Activated T-helper 1 cell treated with Interleukin-2 at 50 U/mL for 16 hours (primary cell): ENCODE measurements around the gene TP53AIP1.
"Not testable (repeated sequence)": the region's sequence is repeated elsewhere in the genome, so short reads cannot be mapped to it uniquely, and the experiment has no call there.

Experiments used
- DNase-seq: peaks from one replicate; pipeline ENCODE4 v3.0.0-alpha.2; 2020; ENCODE audit warnings: low read depth

Gene TP53AIP1

GRCh38 chr11:128924510-128925249 is 18.0 kb downstream of the TP53AIP1 start:
- DNase-seq: no peak

- DNase-seq: no peak
Observed at GRCh38 chr11:128924104-128924503, 18.6 kb downstream of the TP53AIP1 start.

DNA sequence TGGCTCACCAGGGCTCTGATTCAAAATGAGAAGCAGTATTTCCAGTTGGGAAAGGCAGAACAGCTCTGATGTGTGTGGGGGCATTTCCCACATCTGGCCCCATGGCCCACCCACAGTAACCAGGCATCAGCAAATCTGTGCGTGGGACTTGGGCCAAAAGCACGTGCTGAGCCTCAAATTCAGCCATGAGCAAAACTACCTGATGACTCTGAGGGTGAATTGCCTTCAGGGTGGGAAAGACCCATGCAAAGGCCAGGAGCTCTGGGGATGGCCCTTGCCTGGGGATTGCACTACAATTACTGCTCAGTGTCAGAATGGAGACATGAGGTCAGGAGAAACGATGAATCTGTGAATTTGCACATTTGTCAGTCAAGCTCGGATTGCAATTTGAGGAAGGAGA is 20.9 kb downstream of the TP53AIP1 start:
- DNase-seq: no peak

DNA sequence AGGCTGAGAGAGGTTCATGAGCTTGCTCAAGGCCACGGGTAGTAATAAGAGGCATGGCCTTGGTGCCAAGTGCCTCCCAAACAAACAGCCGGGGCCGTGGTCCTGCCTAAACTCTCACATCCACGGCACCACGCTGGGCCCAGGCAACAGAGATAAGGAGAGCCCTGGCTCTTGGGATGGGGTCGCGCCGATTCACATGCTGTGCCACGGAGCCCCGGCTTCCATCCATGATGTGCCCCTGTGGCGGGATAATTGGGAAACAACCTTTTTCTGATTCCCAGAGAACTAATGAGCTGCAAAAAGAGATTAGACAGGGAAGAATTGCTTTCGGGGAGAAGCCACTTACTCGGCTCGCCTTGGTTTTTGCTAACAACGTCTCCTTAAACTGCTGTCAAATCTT is 22.0 kb downstream of the TP53AIP1 start:
- no peak for DNase-seq

DNA sequence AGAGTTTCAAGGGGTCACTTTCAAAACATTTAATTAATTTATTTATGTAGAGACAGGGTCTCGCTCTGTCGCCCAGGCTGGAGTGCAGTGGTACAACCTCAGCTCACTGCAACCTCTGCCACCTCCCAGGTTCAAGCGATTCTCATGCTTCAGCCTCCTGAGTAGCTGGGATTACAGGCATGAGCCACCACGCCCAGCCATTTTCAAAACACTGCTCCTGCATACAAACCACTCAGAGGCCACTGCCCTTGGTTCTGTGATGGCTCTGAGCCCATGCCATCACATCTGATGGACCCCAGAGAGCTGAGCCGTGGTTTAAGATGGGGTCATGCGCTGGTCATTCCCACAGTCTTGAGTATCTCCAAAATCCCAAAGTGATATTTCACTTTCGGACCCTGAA is 23.0 kb downstream of the TP53AIP1 start:
- DNase-seq: not testable (repeated sequence)

DNA sequence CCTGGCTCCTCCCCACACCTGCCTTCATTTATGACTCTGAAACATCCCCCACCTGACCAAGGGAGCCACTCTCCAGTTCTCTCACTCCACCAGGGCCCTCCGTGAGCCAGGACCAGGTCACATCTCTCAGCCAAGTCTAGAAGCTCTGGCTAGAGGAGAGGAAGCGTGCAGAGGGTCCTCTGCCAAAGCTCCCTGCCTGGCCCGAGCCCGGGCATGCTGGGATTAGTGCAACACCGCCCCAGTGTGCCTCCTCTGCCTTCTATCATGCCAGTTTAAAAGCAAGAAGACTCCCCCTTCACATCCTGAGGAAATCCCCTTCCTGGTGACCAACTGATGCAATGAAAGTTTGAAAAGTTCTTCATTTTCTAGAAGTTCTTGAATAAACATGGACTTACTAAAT is 23.5 kb downstream of the TP53AIP1 start:
- no peak for DNase-seq

- DNase-seq: no peak
Observed at GRCh38 chr11:128917144-128917724, 25.4 kb downstream of the TP53AIP1 start.

- no peak for DNase-seq
Observed at GRCh38 chr11:128916681-128917080, 26.0 kb downstream of the TP53AIP1 start.

DNA sequence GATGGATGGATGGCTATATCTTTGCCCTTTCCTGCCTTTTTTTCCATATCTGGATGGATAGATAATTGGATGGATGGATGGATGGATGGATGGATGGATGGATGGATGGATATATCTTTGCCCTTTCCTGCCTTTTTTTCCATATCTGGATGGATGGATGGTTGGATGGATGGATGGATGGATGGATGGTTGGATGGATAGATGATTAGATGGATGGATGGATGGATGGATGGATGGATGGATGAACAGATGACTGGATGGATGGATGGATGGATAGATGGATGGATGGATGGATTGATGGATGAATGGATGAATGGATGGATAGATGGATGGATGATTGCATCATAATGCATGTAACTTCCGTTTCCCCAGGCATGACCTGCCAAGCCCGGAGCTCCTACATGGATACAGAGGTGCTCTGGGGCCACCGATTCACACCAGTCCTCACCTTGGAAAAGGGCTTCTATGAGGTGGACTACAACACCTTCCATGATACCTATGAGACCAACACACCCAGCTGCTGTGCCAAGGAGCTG is 26.6 kb downstream of the TP53AIP1 start:
- DNase-seq: no peak

GRCh38 chr11:128915149-128915521 is 27.5 kb downstream of the TP53AIP1 start:
- no peak for DNase-seq

DNA sequence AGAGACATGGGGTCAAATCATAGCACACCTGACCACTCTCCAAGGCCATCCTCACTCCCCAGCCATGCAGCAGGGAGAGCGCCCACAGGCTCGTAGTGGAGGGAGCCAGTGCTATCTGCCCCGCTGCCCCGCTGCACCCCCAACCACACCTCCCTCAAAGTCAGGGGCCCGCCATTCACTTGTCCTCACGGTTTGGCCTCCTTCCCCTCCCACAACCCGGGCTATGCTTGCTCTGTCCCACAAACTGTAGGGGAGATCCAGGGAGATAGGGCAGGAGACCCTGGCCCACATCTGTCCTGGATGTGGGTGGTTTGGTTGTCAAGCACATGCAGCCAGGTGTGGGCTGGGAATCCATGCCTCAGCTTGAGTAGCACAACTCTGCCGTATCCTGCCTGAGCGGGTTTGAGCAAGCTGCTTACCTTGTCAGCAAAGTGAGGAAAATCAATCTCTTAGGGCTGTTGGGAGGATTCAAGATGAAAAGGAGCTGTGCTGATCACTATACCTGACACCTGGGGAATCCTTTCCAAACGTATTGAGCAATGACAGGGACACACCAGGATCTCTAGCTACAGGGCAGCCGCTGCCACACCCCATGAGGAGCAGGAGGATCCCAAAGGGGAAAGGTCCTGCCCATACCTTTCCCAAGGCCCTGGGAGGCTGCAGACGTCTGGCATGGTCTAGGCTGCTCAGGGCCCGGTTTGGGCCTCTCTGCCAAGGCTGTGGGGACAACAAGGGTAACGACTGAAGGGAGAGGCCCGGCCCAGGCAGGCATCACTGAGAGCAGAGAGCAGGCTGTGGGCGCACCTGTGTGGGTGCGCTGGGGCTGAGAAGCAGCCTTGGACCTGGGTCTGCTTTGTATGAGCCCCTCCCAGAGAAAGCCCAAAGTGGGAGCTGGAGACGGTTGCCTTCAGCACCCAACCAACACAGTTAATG is 28.2 kb downstream of the TP53AIP1 start:
- no peak for DNase-seq

- no peak for DNase-seq
Observed at GRCh38 chr11:128913806-128914205, 28.9 kb downstream of the TP53AIP1 start.

DNA sequence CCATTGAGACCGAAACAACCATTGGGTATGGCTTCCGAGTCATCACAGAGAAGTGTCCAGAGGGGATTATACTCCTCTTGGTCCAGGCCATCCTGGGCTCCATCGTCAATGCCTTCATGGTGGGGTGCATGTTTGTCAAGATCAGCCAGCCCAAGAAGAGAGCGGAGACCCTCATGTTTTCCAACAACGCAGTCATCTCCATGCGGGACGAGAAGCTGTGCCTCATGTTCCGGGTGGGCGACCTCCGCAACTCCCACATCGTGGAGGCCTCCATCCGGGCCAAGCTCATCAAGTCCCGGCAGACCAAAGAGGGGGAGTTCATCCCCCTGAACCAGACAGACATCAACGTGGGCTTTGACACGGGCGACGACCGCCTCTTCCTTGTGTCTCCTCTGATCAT is 31.0 kb downstream of the TP53AIP1 start:
- DNase-seq: no peak

GRCh38 chr11:128911239-128911638 is 31.4 kb downstream of the TP53AIP1 start:
- no peak for DNase-seq

DNA sequence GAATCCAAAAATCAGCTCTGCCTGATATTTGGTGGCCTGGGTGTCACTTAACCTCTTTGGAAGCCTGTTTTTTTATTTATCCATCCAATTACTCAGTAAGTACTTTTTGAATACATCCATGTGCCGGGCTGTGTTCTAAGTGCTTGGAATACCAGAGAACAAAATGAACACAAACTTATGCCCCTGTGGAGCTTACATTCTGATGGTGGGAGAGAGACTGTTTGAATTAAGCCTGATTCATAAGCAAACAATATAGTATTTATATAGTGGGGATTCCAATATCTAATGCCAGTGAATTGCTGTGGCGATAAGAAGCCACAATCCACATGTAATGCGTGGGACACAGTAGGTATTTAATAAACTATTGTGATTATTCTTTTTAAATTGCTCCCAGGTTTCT is 32.1 kb downstream of the TP53AIP1 start:
- no peak for DNase-seq

DNA sequence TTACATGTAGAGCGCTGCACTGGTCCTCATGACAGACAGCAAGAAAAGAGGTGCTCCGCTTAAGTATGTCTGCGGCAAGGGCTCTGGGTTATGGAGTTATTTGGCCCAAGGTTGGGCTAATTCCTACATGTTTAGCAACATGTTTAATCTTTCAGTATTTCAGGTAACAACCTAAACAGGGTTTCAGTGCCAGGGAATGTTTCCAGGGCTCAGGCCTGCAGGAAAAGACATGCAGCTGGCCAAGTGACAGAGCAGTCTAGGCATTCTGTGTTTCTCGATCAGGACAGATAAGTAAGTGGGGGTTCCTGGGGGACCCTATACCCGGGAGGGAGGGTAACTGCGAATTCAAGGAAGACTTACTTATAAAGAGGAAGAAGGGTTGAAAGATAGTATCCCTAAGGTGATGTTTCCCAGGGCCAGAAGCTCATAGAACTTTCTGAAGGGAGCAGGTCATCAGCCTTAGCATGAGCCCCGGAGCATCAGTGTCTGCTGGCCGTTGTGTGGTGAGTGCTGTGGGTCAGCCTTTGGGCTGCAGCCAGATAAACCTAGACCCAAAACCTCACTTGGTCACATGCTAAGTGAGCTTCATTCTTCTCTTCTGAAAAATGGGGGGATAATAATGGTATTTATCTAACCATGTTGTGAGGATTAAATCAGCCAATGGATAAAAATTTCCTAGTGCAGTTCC is 33.1 kb downstream of the TP53AIP1 start:
- no peak for DNase-seq

DNA sequence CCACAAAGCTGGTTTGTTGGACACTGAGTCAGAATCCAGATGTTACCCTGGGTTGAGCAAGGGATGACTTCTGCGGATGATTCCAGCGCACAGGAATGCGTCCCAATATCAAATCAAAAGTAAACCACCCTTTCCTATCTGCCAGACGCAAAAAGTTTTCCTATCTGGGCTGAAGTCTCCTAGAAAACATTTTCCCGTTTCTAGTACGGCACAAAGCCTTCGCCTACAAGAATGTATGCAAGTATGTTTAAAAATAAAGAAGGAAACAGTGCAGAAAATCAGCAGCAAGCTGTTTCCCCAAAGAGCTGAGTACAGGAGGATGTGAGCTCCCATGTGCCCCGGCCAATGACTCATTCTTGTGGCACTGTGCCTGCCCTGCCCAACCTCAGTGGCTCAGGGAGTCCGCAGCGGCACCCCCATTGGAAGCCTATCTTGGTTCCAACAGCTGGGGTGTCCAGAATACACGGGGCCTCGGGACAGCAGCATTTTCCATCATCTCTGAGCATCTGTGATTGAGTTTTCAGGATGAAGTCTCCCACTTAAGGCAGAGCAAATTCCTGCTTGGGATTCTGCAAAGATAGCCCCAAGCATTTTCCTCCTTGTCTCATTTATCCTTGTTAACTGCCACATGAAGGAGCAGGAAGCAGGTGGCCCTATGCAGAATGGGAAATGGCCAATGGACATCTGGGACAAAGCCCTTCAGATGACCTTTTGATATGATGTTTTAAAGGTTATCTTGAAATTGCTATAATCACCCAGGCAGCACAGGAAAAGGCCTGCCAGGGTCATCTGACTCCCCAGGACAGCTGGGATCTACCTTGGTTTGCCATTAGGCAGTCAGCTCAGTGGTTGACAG is 34.1 kb downstream of the TP53AIP1 start:
- no peak for DNase-seq

DNA sequence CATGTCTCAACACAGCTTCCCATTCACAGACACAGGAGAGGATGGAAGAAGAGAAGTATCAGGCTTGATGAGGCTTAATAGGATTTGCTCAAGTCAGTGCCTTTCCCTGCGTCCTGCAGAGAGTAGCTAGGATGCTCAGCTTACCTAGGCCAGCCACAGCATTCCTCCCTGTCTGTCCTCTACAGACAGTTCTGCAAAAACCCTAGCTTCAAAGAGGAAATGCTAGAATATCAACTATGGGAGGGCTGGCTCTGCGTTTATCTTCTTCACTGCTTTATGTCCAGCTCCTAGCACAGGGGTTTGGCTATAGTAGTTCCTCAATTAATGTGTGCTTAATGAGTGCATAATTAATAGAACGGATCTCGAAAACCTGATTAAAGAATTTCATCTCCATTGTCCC is 35.1 kb downstream of the TP53AIP1 start:
- no peak for DNase-seq

- no peak for DNase-seq
Observed at GRCh38 chr11:128906185-128907050, 36.3 kb downstream of the TP53AIP1 start.
